NCI-H2081 (cell line): ENCODE results near the gene IMPDH2.
A peak's percentile ranks its signal among the peaks of the same experiment; 100 is the strongest.

Source experiments
- DNase-seq, 2 experiments: peaks; one replicate each; lab custom pipeline; 2025; lab: John Stamatoyannopoulos, UW

Gene IMPDH2

GRCh38 chr3:49005998-49006397, 23.2 kb downstream of the IMPDH2 start:
- DNase-seq = no peak

GRCh38 chr3:49005303-49005680, 23.9 kb downstream of the IMPDH2 start:
- no peak for DNase-seq

GRCh38 chr3:49004352-49005302, 24.6 kb downstream of the IMPDH2 start:
- DNase-seq = no peak

GRCh38 chr3:49001155-49001554, 28.0 kb downstream of the IMPDH2 start:
- no peak for DNase-seq

GRCh38 chr3:48999085-48999858, 29.9 kb downstream of the IMPDH2 start:
- DNase-seq = peak in 1 of 2 experiments; percentile 53

DNA sequence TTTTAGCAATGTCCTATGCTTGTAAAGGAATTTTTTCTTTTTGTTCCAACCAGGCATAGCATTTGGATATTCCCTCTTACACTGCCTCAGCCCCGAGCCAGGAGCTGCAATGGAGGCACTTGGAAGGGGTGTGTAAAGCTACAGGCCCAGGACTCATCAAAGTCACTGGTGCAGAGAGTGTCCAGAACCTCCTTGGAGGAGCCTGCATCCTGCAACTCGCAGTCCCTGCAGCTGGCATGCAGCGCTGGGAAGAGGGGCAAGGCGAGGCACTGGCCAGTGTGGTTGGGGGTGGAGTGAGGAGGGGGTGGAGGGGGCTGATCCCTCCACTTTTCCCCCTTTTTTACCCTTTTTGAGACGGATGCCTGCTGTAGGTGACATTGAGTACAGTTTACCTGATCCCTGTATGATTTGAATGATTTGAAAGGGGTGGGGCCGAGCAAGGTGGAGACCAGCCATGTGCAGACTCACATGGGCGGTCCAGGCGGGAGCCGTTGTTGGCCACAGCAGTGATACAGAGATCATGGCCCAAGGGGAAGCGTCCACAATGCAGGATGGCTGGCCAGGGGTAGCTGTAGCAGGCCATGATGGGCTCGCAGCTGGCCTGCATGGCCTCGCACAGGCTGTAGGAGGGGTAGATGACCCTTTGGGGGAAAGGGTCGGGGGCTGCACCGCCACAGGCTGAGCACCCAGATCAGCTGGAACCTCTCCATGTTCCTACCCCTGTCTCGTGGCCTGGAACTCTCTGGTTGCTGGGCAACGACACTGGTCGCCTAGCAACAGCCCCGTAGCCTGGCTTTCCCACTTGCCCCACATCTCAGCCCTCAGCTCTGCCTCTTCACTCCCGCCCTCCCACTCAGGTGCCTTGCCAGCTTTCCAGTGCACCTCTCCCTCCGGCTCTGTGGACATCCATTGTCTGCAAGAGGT, 31.2 kb downstream of the IMPDH2 start:
- DNase-seq = no peak

DNA sequence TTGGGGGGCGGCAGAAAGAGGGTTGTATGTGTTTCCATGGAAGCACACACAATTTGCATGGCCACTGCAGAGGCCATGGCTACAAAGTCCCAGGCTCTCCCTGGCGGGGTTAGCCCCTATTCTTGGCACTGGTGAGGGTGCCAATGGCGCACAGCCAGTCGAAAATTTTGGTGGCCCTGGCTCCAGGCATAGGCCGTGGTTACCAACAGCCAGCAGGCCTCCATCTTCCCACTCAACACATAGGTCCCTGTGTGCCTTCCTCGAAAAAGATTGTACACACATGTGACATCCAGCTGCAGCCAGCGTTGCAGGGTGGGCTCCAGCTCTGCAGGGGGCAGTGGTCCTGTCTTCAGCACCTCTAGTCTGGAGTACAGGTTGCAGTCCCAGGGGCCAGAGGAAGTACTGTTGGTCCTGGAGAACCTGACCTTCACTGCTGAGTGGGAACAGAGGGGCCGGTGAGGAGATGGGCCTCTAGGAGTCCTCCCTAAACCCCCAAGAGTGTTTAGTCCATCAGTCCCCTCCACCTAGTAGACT, 32.0 kb downstream of the IMPDH2 start:
- no peak for DNase-seq

GRCh38 chr3:48996640-48997039, 32.6 kb downstream of the IMPDH2 start:
- DNase-seq = no peak

DNA sequence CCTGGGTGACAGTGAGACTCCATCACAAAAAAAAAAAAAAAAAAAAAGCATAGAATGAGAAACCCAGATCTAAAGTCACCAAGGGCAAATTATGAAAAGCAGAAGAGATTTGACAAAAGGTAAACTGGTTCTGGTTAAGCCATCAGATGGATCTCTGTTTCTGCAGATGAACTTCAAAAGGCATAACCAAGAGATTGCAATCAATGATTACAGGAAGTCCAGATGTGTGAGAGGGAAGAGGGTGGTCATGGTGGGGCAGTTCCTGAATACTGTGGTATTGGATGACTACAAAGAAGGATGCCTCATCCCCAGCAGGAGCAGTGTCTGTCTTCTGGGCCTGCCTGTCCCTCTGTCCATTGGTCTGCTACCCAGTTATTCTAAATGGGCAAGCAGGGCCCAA, 35.4 kb downstream of the IMPDH2 start:
- no peak for DNase-seq

- DNase-seq = no peak
These were observed 37.2 kb downstream of the IMPDH2 start for GRCh38 chr3:48991851-48992545.

DNA sequence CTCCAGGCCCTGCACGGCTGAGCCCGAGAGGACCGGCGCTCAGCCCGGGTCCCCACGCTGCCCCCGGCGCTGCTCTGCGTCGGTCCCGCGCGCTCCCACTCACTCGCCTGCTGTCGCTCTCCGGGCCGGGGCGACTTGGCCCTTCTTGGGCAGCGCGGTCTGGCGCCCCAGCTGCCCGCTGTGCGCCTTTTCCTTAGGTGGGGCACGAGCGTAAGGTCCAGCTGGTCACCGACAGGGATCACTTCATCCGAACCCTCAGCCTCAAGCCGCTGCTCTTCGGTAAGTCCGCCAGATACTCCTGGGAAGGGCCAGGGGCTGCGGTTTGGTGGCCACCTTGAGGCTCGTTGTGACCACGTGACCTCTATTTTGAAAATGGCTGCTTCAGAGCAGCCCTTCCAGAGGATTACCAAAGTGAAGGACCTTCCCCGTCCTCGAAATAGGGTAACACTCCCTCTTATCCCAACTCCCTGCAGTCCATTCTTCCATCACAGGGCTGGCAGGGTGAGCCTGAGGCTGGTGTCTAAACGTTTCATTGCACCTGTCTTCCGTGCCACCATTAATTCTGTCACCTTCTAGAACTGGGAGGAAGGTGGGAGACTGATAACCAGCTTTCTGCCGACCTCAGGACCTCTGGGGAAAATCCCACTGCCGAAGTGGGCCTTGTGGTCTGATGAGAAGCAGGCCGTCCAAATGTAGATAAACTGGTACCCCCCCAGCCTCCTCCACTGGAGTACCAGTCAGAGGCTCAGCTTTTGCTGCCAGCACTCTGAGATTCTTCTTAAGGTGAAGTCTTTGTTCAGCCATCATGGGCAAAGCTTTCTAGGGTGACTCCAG, 38.3 kb downstream of the IMPDH2 start:
- DNase-seq = peak in 1 of 2 experiments; percentile 33

DNA sequence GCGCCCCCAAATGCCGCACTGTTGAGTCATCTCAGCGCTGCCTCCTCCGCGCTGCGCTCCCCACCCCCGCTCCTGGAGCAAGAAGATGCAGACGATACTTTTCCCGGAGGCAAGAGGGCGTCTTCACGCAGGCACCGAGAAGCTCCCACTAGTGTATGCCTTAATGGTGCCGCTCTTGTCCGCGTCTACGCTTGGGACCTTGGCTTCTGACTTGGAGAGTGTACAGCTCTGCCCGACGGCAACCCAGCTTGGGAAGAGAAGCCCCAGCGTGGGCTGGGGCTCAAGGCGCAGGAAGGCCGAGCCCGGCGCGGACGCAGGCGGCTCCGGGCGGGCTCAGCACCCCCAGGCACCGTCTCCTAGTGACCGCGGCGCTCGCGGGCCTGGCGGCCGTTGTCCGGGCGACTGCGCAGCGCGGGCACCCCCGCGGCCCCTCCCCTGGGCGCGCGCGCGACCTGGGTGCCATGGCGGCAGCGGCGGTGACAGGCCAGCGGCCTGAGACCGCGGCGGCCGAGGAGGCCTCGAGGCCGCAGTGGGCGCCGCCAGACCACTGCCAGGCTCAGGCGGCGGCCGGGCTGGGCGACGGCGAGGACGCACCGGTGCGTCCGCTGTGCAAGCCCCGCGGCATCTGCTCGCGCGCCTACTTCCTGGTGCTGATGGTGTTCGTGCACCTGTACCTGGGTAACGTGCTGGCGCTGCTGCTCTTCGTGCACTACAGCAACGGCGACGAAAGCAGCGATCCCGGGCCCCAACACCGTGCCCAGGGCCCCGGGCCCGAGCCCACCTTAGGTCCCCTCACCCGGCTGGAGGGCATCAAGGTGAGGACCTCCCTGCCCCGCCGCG, 39.2 kb downstream of the IMPDH2 start, which contains the start of gene P4HTM:
P4HTM (plus strand) TSS at position 446 of the 840 bp plus-strand sequence; CDS start at position 462, 16 bp downstream.
- peak; percentile 39 to 67 for DNase-seq

DNA sequence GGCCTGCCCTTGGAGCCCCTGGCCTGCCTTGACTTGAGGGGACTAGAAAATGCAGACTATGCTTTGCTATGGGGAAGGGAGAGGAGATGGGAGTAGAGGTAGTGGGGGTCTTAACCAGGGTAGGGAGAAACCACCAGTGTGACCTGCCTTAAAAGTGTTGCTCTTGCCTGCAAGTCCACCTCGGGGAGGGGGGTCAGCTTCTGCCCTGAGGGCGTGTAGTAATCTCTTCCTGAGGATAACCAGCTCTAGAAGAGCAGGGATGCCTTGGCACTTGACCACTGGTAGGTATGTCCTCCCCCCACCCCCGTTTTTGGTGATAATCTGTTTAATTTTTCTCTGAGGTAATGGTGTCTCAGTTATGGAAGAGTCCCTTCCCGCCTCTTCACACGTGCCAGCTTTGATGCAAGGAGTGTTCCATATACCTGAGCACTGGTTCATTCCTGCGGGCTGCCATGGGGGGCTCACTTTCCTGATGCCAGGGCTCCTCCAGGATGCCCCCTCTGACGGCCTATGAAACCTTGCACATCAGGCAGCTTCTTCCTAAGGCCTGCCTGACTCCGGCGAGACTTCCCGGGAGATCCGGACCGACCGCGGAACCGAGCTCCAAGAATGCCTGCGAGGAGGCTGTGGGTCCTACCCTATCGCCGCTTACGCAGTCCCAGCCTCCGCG, 39.9 kb downstream of the IMPDH2 start:
- peak in 1 of 2 experiments; percentile 43 for DNase-seq

DNA sequence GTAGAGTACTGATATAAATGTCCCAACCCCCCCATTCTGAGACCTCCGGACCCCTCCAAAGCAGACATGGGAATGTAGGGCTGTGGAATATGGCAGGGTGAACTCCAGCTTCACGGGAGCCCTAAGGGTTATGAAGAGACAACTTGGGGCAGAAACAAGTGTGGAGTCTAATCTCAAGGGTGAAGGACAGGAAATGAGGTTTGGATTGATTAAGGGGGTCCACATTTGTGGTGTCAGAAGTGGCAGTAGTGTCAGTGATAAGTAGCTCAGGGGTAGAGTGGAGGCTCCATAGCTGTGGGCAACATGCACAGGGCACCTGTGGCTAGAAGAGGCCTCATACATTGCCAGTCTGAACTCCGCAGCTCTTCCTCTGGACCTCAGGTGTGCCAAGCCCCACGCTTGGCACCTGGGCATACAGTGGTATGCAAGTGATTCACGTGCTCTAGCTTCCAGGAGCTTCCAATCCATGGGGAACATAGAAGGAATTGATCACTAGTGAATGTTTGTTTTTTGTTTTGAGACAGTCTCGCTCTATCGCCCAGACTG, 43.3 kb downstream of the IMPDH2 start:
- no peak for DNase-seq

DNA sequence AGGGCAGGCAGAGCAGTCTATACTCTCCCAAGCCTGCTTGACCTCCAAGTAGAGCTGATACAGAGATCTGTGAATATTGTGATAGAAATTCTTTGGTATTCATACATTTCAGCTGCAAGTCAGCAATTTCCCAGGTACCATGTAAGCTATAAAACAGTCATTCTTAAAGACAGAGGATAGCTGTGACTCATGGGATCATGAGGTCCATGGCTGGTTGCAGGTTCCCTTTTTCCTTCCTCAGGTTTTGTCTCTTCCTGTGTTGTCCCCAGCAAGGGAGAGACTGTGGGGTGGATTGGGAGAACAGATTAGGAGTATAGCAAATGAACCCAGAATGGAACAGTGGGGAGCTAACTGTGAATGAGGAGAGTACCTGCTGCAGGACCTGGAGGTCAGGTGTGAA, 44.5 kb downstream of the IMPDH2 start:
- no peak for DNase-seq

DNA sequence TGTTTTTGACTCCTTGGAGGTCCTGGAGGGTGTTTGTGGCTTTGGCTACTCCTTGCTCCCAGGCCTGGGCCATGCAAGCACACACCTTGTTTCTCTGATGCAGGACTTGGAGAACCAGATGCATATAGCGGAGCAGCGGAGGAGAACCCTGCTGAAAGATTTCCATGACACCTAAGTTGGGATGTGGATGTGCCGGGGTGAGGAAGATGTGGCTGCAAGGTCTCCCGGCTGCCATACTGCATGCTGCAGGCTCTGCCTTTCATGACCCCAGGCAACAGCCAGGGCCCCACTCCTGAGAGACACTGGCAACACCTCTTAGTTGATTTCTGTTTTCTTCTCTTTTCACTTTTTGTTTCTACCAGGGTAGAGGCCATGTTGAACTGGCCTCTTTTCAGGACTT, 46.1 kb downstream of the IMPDH2 start:
- DNase-seq = no peak

GRCh38 chr3:48982686-48983085, 46.5 kb downstream of the IMPDH2 start:
- DNase-seq = no peak

GRCh38 chr3:48982016-48982415, 47.2 kb downstream of the IMPDH2 start:
- no peak for DNase-seq
